Measurements from ENCODE around the gene OR2D3.

The OR2D3 gene

DNA sequence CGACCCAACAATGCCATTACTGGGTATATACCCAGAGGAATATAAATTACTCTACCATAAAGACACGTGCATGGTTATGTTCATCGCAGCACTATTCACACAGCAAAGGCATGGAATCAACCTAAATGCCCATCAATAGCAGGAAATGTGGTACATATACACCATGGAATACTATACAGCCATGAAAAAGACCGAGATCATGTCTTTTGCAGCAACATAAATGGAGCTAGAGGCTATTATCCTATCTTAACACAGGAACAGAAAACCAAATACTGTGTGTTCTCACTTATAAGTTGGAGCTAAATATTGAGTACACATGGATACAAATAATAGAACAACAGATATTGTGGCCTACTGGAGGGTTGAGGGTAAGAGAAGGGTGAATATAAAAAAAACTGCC lies 32.0 kb upstream of the OR2D3 start:
- no peak for TF ChIP-seq CTCF (IDR thresholded peaks at IDR 0.05; ENCODE audit: unreplicated experiment in 3 of 3)
- Mint-ChIP-seq H3K27ac (no peak overlapping the region), H3K4me1 (no peaks in the 10 kb centered on the region), H3K27me3 (ENCODE audit: low read depth) (no peaks in the 10 kb centered on the region), H3K4me3 (no peak overlapping the region), H3K9me3 (no peaks in the 10 kb centered on the region), H3K36me3 (ENCODE audit: low read depth) (no peaks in the 10 kb centered on the region)

- Mint-ChIP-seq H3K9me3 (no peaks in the 10 kb centered on the region), H3K4me1 (no peaks in the 10 kb centered on the region), H3K36me3 (ENCODE audit: low read depth) (no peaks in the 10 kb centered on the region), H3K4me3 (no peak overlapping the region), H3K27ac (no peak overlapping the region), H3K27me3 (ENCODE audit: low read depth) (no peaks in the 10 kb centered on the region)
- no peak for TF ChIP-seq CTCF (IDR thresholded peaks at IDR 0.05; ENCODE audit: unreplicated experiment in 3 of 3)
These were observed 31.0 kb upstream of the OR2D3 start for GRCh38 chr11:6889835-6890234.

GRCh38 chr11:6892400-6892799 lies 28.4 kb upstream of the OR2D3 start, which contains the start of gene OR2D2:
OR2D2 (minus strand) TSS chr11:6892500; CDS start chr11:6892500, 0 bp downstream.
- no peak for TF ChIP-seq CTCF (IDR thresholded peaks at IDR 0.05; ENCODE audit: unreplicated experiment in 3 of 3)
- H3K4me1 Mint-ChIP-seq = no peaks in the 10 kb centered on the region
- H3K27me3 Mint-ChIP-seq (ENCODE audit: low read depth) = no peaks in the 10 kb centered on the region
- H3K27ac Mint-ChIP-seq = no peak within 1 kb of the TSS
- H3K4me3 Mint-ChIP-seq = no peak within 1 kb of the TSS
- H3K9me3 Mint-ChIP-seq = no peaks in the 10 kb centered on the region
- H3K36me3 Mint-ChIP-seq (ENCODE audit: low read depth) = no peaks in the 10 kb centered on the region

DNA sequence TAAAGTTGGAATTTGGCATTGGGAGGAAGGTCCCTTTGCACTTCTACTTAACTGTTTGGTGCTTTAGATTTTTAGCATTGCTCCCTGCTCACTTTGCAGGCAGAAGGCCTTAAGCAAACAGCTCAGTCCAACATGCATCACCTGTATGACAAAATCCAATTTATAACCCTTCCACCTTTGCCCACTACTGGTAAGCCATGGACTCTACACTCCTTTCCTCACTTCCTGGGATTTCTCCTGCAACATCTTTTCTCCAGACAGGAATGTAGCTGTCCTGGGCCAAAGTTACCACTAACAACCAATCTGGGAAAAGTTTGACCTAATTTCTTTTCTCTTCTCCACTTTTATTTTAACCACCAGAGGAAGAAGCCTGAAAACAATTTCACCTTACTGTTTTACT lies 26.7 kb upstream of the OR2D3 start:
- Mint-ChIP-seq H3K4me3 (no peak overlapping the region), H3K9me3 (no peaks in the 10 kb centered on the region), H3K27ac (no peak overlapping the region), H3K27me3 (ENCODE audit: low read depth) (peaks cover 4% of the 10 kb centered on the region), H3K4me1 (no peaks in the 10 kb centered on the region), H3K36me3 (ENCODE audit: low read depth) (no peaks in the 10 kb centered on the region)
- no peak for TF ChIP-seq CTCF (IDR thresholded peaks at IDR 0.05; ENCODE audit: unreplicated experiment in 3 of 3)

GRCh38 chr11:6895010-6895409 lies 25.8 kb upstream of the OR2D3 start:
- Mint-ChIP-seq H3K4me1 (no peaks in the 10 kb centered on the region), H3K9me3 (no peaks in the 10 kb centered on the region), H3K27me3 (ENCODE audit: low read depth) (peaks cover 4% of the 10 kb centered on the region), H3K27ac (no peak overlapping the region), H3K36me3 (ENCODE audit: low read depth) (no peaks in the 10 kb centered on the region), H3K4me3 (no peak overlapping the region)
- TF ChIP-seq CTCF (IDR thresholded peaks at IDR 0.05; ENCODE audit: unreplicated experiment in 3 of 3) = no peak

- Mint-ChIP-seq H3K27ac (no peak overlapping the region), H3K27me3 (ENCODE audit: low read depth) (peaks cover 4% of the 10 kb centered on the region), H3K36me3 (ENCODE audit: low read depth) (no peaks in the 10 kb centered on the region), H3K9me3 (no peaks in the 10 kb centered on the region), H3K4me1 (no peaks in the 10 kb centered on the region), H3K4me3 (no peak overlapping the region)
- TF ChIP-seq CTCF (IDR thresholded peaks at IDR 0.05; ENCODE audit: unreplicated experiment in 3 of 3) = no peak
These were observed 21.9 kb upstream of the OR2D3 start for GRCh38 chr11:6898911-6899310.
